ENCODE results near the gene TSPOAP1. TPM values are rescaled to one million over a fixed set of nuclear protein-coding genes. Genes with fewer than 3 reads are reported as not detected.

The TSPOAP1 gene
- total RNA-seq, 2 experiments from 2014 or later, result 21.1 to 24.1 TPM

DNA sequence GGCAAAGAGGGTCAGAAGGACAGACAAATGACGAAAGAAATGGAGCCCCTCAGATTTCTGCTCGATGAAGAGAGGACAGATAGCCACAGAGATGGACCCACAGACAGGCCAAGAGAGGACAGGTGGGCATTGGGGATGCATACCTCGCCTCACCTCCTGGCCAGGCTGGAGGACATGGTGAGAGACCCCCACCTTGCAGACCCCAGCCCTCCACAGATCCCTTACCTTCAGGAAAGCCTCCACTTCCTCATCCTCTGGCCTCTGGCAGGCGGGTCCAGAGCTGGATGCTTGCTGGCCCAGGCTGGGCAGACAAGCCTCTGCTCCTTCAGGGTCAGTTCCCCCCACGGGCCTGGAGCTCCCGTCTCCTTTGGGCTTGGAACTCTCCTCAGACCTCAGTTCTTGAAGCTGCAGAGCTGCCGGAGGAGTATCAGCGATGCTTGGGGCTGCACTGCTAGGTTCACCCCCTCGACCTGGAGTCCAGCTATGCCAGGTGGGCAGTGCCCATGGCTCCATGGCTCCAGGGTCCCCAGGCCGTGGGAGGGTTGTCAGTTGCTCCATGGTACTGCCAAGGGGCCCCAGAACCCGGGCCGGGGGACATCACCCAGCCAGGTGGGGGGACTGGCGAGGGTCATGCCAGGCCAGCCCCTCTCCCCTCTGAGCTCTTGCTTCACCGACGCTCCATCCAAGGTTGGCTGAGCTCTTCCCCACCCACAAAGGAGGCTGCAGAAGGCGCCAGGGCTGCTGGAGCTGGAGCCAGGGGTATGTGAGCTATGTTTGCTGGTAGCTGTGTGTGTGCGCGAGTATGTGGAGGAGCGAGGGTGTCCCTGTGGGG is 1.0 kb downstream of the TSPOAP1 start:
- CTCF ChIA-PET, result interaction anchor here (0.7 to 4.0 kb wide), 12 partner anchors 10 to 160 kb away, joined by 3 to 56 read pairs (median 6); partner anchors contain the start of genes HSF5, RNF43 and SUPT4H1
- ATAC-seq (no peak), DNase-seq (no peak)
- TF ChIP-seq, protein P1, sequence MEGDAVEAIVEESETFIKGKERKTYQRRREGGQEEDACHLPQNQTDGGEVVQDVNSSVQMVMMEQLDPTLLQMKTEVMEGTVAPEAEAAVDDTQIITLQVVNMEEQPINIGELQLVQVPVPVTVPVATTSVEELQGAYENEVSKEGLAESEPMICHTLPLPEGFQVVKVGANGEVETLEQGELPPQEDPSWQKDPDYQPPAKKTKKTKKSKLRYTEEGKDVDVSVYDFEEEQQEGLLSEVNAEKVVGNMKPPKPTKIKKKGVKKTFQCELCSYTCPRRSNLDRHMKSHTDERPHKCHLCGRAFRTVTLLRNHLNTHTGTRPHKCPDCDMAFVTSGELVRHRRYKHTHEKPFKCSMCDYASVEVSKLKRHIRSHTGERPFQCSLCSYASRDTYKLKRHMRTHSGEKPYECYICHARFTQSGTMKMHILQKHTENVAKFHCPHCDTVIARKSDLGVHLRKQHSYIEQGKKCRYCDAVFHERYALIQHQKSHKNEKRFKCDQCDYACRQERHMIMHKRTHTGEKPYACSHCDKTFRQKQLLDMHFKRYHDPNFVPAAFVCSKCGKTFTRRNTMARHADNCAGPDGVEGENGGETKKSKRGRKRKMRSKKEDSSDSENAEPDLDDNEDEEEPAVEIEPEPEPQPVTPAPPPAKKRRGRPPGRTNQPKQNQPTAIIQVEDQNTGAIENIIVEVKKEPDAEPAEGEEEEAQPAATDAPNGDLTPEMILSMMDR (IDR thresholded peaks at IDR 0.05), result no peak
- H3K4me3 Mint-ChIP-seq, result peak overlapping the region; percentile 81
- H3K36me3 Mint-ChIP-seq (ENCODE audit: low read depth), result peaks cover 38% of the 10 kb centered on the region
- intact Hi-C loops (cut with micrococcal nuclease), result loop anchor here (2.0 kb wide), 1 partner anchor 17 kb away; no protein-coding TSS in a partner anchor
- H3K9me3 Mint-ChIP-seq, result no peaks in the 10 kb centered on the region
- H3K27ac Mint-ChIP-seq, result peak overlapping the region; percentile 96
- peaks cover 7% of the 10 kb centered on the region for H3K27me3 Mint-ChIP-seq
- POLR2A ChIA-PET, result interaction anchor here (0.6 to 26.8 kb wide), 19 partner anchors 11 to 328 kb away, joined by 3 to 1558 read pairs (median 4); partner anchors contain the start of genes HSF5, MKS1, RNF43 and SUPT4H1
- peaks cover 40% of the 10 kb centered on the region for H3K4me1 Mint-ChIP-seq (ENCODE audit: low read depth)

DNA sequence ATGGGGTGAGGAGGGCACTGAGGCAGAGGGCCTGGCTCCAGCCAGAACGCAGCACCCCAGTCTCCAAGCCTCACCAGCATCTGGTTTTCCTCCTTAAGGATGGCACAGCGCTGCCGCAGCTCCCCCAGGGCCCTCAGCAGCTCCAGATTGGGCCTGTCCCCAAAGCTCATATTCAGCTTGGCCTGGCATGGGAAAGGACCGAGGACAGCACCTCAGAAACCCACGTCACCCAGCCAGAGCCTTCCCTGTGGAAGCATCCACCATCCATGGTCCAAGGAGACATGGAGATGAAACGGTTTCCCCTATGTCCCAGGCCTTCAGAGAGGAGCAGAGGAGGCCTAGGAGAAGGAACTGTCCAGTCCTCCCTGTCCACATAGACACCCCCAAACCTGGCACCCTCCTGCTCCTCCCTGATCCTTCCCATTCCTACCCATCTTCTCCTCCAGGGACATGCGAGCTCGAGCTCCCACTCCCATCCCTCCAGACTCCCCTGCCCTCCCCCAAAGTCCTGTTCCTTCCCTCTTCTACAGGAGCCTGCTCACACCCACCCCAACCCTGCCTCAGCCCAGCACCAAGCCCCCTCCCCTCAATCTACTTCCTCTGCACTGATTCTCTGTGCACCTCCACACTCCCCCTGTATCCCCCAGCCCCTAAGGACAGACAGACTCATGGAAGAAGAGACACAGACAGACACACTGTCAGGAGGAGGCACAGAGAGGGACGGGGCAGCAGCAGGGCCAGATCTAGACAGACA is 1.8 kb downstream of the TSPOAP1 start:
- DNase-seq, result no peak
- Mint-ChIP-seq H3K4me1 (ENCODE audit: low read depth) (peaks cover 40% of the 10 kb centered on the region), H3K36me3 (ENCODE audit: low read depth) (peaks cover 35% of the 10 kb centered on the region)

DNA sequence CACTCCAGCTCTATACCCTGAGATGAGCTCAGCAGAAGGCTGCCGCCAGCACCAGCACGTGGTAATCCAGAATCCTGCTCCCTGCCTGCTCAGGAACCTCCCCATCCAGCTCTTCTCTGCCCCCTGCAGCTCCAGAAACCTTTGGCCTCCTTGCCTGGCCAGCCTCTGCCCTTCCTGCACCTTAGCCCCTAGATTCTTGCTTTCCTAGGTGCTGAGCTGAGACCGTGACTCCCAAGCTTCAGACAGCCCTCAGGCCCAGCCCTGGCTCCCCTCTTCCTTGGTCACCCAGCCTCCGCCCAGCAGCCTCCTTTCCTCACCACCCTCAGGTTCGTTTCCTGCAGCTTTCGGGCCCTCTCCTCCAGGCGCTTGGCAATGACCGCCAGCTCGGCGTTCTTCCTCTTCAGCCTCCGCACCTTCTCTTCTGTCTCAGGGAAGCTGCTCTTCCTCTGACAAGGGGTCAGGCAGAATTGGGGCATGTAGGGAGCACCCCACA is 2.6 kb downstream of the TSPOAP1 start:
- DNase-seq (no peak), ATAC-seq (no peak)
- H3K4me3 Mint-ChIP-seq, result peak overlapping the region; percentile 81
- H3K36me3 Mint-ChIP-seq (ENCODE audit: low read depth), result peaks cover 28% of the 10 kb centered on the region
- H3K9me3 Mint-ChIP-seq, result no peaks in the 10 kb centered on the region
- ChIA-PET POLR2A (interaction anchor here (0.7 to 26.8 kb wide), 5 partner anchors 9 to 148 kb away, joined by 3 to 1558 read pairs (median 66); partner anchors contain the start of gene SUPT4H1), CTCF (interaction anchor here (0.7 to 4.0 kb wide), 8 partner anchors 8 to 91 kb away, joined by 3 to 56 read pairs (median 4); partner anchors contain the start of genes RNF43 and SUPT4H1)
- TF ChIP-seq, protein P1 (IDR thresholded peaks at IDR 0.05), result no peak
- H3K4me1 Mint-ChIP-seq (ENCODE audit: low read depth), result peaks cover 40% of the 10 kb centered on the region
- intact Hi-C loops (cut with micrococcal nuclease), result no loop called here
- H3K27ac Mint-ChIP-seq, result peak overlapping the region; percentile 26
- peaks cover 4% of the 10 kb centered on the region for H3K27me3 Mint-ChIP-seq

More for the DNA sequence above, 1.8 kb downstream of the TSPOAP1 start:
- TF ChIP-seq, protein P1 (IDR thresholded peaks at IDR 0.05), result no peak
- ChIA-PET POLR2A (interaction anchor here (0.7 to 26.8 kb wide), 10 partner anchors 10 to 327 kb away, joined by 3 to 1558 read pairs (median 5); partner anchors contain the start of genes HSF5, RNF43 and SUPT4H1), CTCF (interaction anchor here (0.7 to 4.0 kb wide), 13 partner anchors 9 to 161 kb away, joined by 3 to 56 read pairs (median 5); partner anchors contain the start of genes HSF5, RNF43 and SUPT4H1)
- Mint-ChIP-seq H3K9me3 (no peaks in the 10 kb centered on the region), H3K4me3 (peak overlapping the region; percentile 81), H3K27me3 (peaks cover 4% of the 10 kb centered on the region), H3K27ac (peak overlapping the region; percentile 96)
- no peak for ATAC-seq
- intact Hi-C loops (cut with micrococcal nuclease), result no loop called here

DNA sequence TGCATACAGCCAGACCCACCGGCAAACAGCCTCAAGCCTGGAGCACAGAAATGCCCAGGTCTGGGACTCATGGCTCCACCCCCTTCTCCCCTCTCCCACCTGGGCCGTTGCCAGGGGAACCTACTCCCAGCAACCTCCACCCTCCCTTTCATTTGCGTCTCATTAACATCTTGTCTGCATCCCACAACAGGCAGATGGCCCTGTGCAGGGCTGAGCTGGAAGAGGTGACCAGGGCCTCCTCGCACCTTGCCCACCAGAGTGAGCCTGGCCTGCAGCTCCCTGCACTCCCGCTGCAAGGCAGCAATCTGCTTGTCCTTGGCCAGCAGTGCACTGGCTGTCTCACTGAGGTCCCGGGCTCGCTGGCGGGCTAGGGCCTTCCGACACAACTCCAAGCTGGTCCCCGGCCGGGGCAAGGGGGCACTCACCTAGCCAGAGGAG is 3.3 kb downstream of the TSPOAP1 start:
- H3K36me3 Mint-ChIP-seq (ENCODE audit: low read depth), result peaks cover 20% of the 10 kb centered on the region
- intact Hi-C loops (cut with micrococcal nuclease), result no loop called here
- peak overlapping the region; percentile 50 for H3K4me3 Mint-ChIP-seq
- H3K9me3 Mint-ChIP-seq, result no peaks in the 10 kb centered on the region
- peaks cover 2% of the 10 kb centered on the region for H3K27me3 Mint-ChIP-seq
- ChIA-PET POLR2A (interaction anchor here (3.9 to 26.8 kb wide), 3 partner anchors 8 to 28 kb away, joined by 66 to 1558 read pairs (median 105); partner anchors contain the start of gene SUPT4H1), CTCF (interaction anchor here (1.1 to 4.0 kb wide), 6 partner anchors 8 to 92 kb away, joined by 3 to 56 read pairs (median 4); partner anchors contain the start of genes RNF43 and SUPT4H1)
- ATAC-seq (no peak), DNase-seq (no peak)
- no peak overlapping the region for H3K27ac Mint-ChIP-seq
- H3K4me1 Mint-ChIP-seq (ENCODE audit: low read depth), result peaks cover 40% of the 10 kb centered on the region
- TF ChIP-seq, protein P1 (IDR thresholded peaks at IDR 0.05), result no peak
